ENCODE data around the gene PTPRD. TPM values are rescaled to one million over a fixed set of nuclear protein-coding genes. Genes with fewer than 3 reads are reported as not detected.

PTPRD gene
- total RNA-seq, 1 donor from 2014 or later, result 109 TPM

DNA sequence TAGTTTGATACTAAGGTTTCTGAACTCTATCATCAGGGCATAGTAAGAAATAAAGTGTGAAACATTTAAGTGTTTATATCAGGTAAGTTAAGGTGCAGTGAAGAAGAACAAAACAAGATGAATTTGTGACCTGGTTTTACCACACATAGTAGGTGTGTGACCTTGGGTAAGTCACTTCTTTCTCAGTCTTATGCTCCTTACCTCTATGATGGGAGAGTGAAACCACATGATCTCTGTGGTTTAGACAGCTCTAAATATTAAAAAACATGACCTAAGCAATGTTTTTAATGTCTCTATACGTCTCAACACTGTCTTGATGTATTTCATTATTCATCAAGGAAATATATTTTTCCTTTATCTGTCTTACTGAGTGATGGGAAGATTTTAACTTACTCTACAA lies 2183.6 kb downstream of the PTPRD start:
- Mint-ChIP-seq H3K36me3 (peaks cover 2% of the 10 kb centered on the region), H3K4me3 (no peak overlapping the region), H3K4me1 (no peaks in the 10 kb centered on the region), H3K27me3 (ENCODE audit: low read depth) (no peaks in the 10 kb centered on the region), H3K27ac (no peak overlapping the region), H3K9me3 (no peaks in the 10 kb centered on the region)
- TF ChIP-seq CTCF (IDR thresholded peaks at IDR 0.05; ENCODE audit: unreplicated experiment), result no peak
- DNase-seq (ENCODE audit: low spot score in 2 of 2, unreplicated experiment in 2 of 2), result no peak

DNA sequence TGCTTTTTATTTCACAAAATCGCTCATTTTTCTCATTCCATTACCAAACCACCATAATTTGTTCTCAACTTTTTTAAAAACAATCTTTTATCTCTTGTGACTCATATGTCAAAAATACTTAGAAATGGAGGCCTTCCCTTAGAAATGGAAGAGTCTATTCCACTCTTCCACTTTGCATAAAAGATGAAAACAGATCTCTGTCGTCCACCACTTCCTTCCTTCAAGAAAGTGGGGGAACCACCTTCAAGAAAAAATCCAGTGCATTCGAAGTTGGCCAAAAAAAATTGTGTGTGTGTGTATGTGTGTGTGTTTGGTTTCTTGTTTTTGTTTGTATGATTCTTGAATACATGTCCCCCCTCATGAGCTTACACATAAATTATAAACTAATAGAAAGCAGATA lies 2184.4 kb downstream of the PTPRD start:
- TF ChIP-seq CTCF (IDR thresholded peaks at IDR 0.05; ENCODE audit: unreplicated experiment), result no peak
- H3K27me3 Mint-ChIP-seq (ENCODE audit: low read depth), result no peaks in the 10 kb centered on the region
- H3K27ac Mint-ChIP-seq, result no peak overlapping the region
- no peak for DNase-seq (ENCODE audit: low spot score in 2 of 2, unreplicated experiment in 2 of 2)
- H3K4me3 Mint-ChIP-seq, result no peak overlapping the region
- no peaks in the 10 kb centered on the region for H3K4me1 Mint-ChIP-seq
- no peaks in the 10 kb centered on the region for H3K9me3 Mint-ChIP-seq
- H3K36me3 Mint-ChIP-seq, result peaks cover 2% of the 10 kb centered on the region

DNA sequence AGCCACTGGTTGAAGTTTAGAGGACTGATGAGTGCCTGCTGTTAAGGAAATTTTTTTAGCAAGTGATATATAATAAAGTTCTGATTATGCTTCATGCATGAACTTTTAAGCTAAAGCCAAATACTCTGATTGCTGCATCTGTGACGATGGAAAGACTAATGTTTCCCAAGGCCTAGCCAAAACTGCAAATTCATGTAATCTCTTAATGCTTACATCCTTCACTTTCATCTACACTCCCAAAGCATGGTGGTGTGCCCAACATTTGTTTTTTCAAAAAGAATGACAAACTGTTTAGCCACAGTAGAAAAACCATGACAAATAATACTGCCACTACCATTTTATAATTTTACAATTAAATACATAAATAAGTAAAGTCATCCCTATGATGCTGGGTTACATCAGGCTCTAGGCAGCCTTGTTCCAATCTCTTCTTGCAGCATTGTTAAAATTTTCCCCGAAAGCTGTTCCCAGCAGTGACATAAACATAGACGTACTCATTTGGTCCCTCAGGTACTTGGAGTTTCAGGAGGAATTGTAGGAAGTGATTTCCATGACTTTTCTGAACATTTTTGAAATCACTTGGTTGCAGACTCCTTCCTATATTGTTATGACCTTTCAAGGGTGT lies 2187.9 kb downstream of the PTPRD start:
- H3K9me3 Mint-ChIP-seq, result no peaks in the 10 kb centered on the region
- H3K4me3 Mint-ChIP-seq, result no peak overlapping the region
- no peak for TF ChIP-seq CTCF (IDR thresholded peaks at IDR 0.05; ENCODE audit: unreplicated experiment)
- H3K27ac Mint-ChIP-seq, result no peak overlapping the region
- peaks cover 4% of the 10 kb centered on the region for H3K36me3 Mint-ChIP-seq
- H3K4me1 Mint-ChIP-seq, result no peaks in the 10 kb centered on the region
- H3K27me3 Mint-ChIP-seq (ENCODE audit: low read depth), result no peaks in the 10 kb centered on the region
- no peak for DNase-seq (ENCODE audit: low spot score in 2 of 2, unreplicated experiment in 2 of 2)

GRCh38 chr9:8420416-8420815 lies 2192.4 kb downstream of the PTPRD start:
- Mint-ChIP-seq H3K27ac (no peak overlapping the region), H3K9me3 (no peaks in the 10 kb centered on the region), H3K4me1 (peaks cover 7% of the 10 kb centered on the region), H3K27me3 (ENCODE audit: low read depth) (no peaks in the 10 kb centered on the region), H3K36me3 (peaks cover 2% of the 10 kb centered on the region), H3K4me3 (no peak overlapping the region)
- no peak for TF ChIP-seq CTCF (IDR thresholded peaks at IDR 0.05; ENCODE audit: unreplicated experiment)
- DNase-seq (ENCODE audit: low spot score in 2 of 2, unreplicated experiment in 2 of 2), result no peak

- Mint-ChIP-seq H3K36me3 (peaks cover 2% of the 10 kb centered on the region), H3K4me1 (peaks cover 7% of the 10 kb centered on the region)
Measured at GRCh38 chr9:8419596-8420275, 2193.1 kb downstream of the PTPRD start.

More at GRCh38 chr9:8419596-8420275, 2193.1 kb downstream of the PTPRD start:
- H3K4me3 Mint-ChIP-seq, result no peak overlapping the region
- no peak overlapping the region for H3K27ac Mint-ChIP-seq
- TF ChIP-seq CTCF (IDR thresholded peaks at IDR 0.05; ENCODE audit: unreplicated experiment), result no peak
- DNase-seq (ENCODE audit: low spot score in 2 of 2, unreplicated experiment in 2 of 2), result no peak
- no peaks in the 10 kb centered on the region for H3K27me3 Mint-ChIP-seq (ENCODE audit: low read depth)
- no peaks in the 10 kb centered on the region for H3K9me3 Mint-ChIP-seq

Measured in mesothelial cell of epicardium (in vitro differentiated cells).